T-helper 17 cell (primary cell): ENCODE measurements around the gene GPC5. TPM values are rescaled to one million over a fixed set of nuclear protein-coding genes. Genes with fewer than 3 reads are reported as not detected.

ENCODE experiments used
- ATAC-seq: fragments of 150-1000 bp; cut with Tn5 transposase; 2 replicates; pipeline ENCODE4 v1.10.0; 2021; ENCODE audit warnings: mild to moderate bottlenecking, moderate library complexity
- DNase-seq, 3 donors: peaks; one replicate each; pipeline versions ENCODE4 v3.0.0 to v3.0.0-alpha.2; 2020 to 2021
- H3K9me3 ChIP-seq: one replicate; pipeline ENCODE4 v1.7.0; 2013; ENCODE audit warnings: low read length, mild to moderate bottlenecking; ENCODE audit not compliant: control insufficient read depth, poor library complexity, severe bottlenecking
- H3K27ac Mint-ChIP-seq: one replicate; pipeline ENCODE4 v1.8.0; 2022; ENCODE audit warnings: mild to moderate bottlenecking, moderate library complexity, mixed read lengths
- H3K27me3 Mint-ChIP-seq: one replicate; pipeline ENCODE4 v1.8.0; 2022; ENCODE audit warnings: mixed read lengths
- H3K36me3 Mint-ChIP-seq: one replicate; pipeline ENCODE4 v1.8.0; 2022; ENCODE audit warnings: low read depth, mixed read lengths
- H3K4me1 Mint-ChIP-seq: one replicate; pipeline ENCODE4 v1.8.0; 2022; ENCODE audit warnings: mild to moderate bottlenecking, mixed read lengths
- H3K4me3 Mint-ChIP-seq: one replicate; pipeline ENCODE4 v1.8.0; 2022; ENCODE audit warnings: mild to moderate bottlenecking, moderate library complexity, mixed read lengths
- total RNA-seq, 4 donors: library from RNA in 2 of 4; stranded (reverse) in 2 of 4; gene quantifications; one replicate each; pipeline ENCODE4 v1.2.3 and lab custom pipeline; 2022 to 2026

GPC5 gene
- total RNA-seq, 2 donors from 2014 or later: 1.1 TPM; not detected in 1

- Mint-ChIP-seq H3K36me3 (peaks cover 4% of the 10 kb centered on the region), H3K27me3 (no peaks in the 10 kb centered on the region), H3K4me1 (peaks cover 21% of the 10 kb centered on the region), H3K4me3 (no peak overlapping the region), H3K27ac (no peak overlapping the region)
- no peaks in the 10 kb centered on the region for H3K9me3 ChIP-seq
- ATAC-seq (no peak), DNase-seq (no peak)
These were observed 40.0 kb upstream of the GPC5 start for GRCh38 chr13:91358387-91358782.

GRCh38 chr13:91359111-91359510 lies 39.3 kb upstream of the GPC5 start:
- H3K27me3 Mint-ChIP-seq: no peaks in the 10 kb centered on the region
- peak overlapping the region; percentile 32 for H3K27ac Mint-ChIP-seq
- peaks cover 21% of the 10 kb centered on the region for H3K4me1 Mint-ChIP-seq
- H3K36me3 Mint-ChIP-seq: peaks cover 4% of the 10 kb centered on the region
- no peak for DNase-seq
- no peaks in the 10 kb centered on the region for H3K9me3 ChIP-seq
- no peak overlapping the region for H3K4me3 Mint-ChIP-seq
- ATAC-seq: no peak

DNA sequence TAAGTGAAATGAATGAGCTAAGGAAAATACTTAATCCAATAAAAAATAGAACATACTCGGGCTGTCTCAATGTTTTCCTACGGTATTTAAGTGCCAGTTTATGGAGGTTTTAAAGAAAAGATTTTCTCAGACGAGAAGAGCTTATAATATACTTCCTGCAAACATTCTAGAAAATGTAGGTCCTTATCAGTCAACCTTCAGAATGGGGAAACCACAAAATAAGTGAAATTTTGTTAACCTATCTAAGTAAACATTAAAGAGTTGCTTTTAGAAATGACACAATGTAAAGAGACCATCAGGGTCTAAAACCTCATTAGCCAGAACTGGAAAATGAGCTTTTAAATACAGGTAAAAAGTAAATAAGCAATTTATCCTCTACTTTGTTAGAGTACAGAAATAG lies 38.8 kb upstream of the GPC5 start:
- Mint-ChIP-seq H3K27ac (peak overlapping the region; percentile 32), H3K27me3 (no peaks in the 10 kb centered on the region), H3K4me1 (peaks cover 21% of the 10 kb centered on the region), H3K36me3 (peaks cover 4% of the 10 kb centered on the region), H3K4me3 (no peak overlapping the region)
- DNase-seq (no peak), ATAC-seq (no peak)
- no peaks in the 10 kb centered on the region for H3K9me3 ChIP-seq

GRCh38 chr13:91360246-91360751 lies 38.1 kb upstream of the GPC5 start:
- H3K9me3 ChIP-seq: no peaks in the 10 kb centered on the region
- Mint-ChIP-seq H3K27ac (no peak overlapping the region), H3K27me3 (no peaks in the 10 kb centered on the region), H3K36me3 (peaks cover 4% of the 10 kb centered on the region), H3K4me1 (peaks cover 19% of the 10 kb centered on the region), H3K4me3 (no peak overlapping the region)
- DNase-seq (no peak), ATAC-seq (no peak)

- peaks cover 4% of the 10 kb centered on the region for H3K36me3 Mint-ChIP-seq
- no peak overlapping the region for H3K27ac Mint-ChIP-seq
- no peaks in the 10 kb centered on the region for H3K9me3 ChIP-seq
- H3K4me3 Mint-ChIP-seq: no peak overlapping the region
- no peaks in the 10 kb centered on the region for H3K27me3 Mint-ChIP-seq
- H3K4me1 Mint-ChIP-seq: peaks cover 17% of the 10 kb centered on the region
- ATAC-seq (no peak), DNase-seq (no peak)
These were observed 36.6 kb upstream of the GPC5 start for GRCh38 chr13:91361755-91362271.

DNA sequence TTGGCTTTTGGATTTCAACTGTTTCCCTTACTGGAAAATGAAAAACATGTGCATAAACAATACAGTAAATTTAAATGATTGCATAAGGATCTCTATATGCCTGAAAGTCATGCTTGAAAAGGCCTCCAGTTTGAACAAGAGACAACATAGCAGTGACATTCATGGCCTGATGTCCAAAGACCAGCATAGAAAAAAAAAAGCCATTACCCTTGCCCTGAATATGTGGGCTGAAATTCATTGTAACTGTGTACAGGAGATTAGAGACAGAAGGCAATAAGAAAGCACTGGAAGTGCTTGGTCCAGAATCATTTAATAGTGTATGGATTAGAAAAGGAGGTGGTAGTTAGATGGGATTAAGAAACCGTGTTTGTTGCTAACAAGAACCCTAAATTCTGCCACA lies 35.5 kb upstream of the GPC5 start:
- DNase-seq: no peak
- Mint-ChIP-seq H3K27me3 (no peaks in the 10 kb centered on the region), H3K4me1 (peaks cover 11% of the 10 kb centered on the region), H3K36me3 (no peaks in the 10 kb centered on the region), H3K4me3 (no peak overlapping the region), H3K27ac (no peak overlapping the region)
- ATAC-seq: no peak
- H3K9me3 ChIP-seq: no peaks in the 10 kb centered on the region

DNA sequence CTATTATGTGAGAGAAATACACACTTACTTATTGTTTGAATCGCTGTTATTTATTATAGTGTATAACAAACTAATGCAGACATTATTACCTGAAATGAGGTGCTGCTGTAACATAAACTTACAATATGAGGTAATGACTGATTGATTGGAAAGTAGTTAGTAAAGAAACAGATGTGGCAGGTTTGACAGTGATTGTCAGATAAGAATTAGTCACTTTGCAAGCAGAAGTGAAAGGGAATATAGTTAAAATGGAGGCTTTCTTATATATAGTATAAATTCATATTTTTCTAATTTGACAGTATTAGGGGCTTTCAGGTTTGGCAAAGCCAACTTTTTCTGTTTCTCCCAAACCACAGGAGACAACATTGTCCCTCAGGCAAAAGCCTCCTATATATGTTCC lies 30.3 kb upstream of the GPC5 start:
- H3K27ac Mint-ChIP-seq: no peak overlapping the region
- DNase-seq: no peak
- no peaks in the 10 kb centered on the region for H3K36me3 Mint-ChIP-seq
- no peaks in the 10 kb centered on the region for H3K9me3 ChIP-seq
- peaks cover 14% of the 10 kb centered on the region for H3K27me3 Mint-ChIP-seq
- H3K4me3 Mint-ChIP-seq: no peak overlapping the region
- ATAC-seq: no peak
- peaks cover 2% of the 10 kb centered on the region for H3K4me1 Mint-ChIP-seq

DNA sequence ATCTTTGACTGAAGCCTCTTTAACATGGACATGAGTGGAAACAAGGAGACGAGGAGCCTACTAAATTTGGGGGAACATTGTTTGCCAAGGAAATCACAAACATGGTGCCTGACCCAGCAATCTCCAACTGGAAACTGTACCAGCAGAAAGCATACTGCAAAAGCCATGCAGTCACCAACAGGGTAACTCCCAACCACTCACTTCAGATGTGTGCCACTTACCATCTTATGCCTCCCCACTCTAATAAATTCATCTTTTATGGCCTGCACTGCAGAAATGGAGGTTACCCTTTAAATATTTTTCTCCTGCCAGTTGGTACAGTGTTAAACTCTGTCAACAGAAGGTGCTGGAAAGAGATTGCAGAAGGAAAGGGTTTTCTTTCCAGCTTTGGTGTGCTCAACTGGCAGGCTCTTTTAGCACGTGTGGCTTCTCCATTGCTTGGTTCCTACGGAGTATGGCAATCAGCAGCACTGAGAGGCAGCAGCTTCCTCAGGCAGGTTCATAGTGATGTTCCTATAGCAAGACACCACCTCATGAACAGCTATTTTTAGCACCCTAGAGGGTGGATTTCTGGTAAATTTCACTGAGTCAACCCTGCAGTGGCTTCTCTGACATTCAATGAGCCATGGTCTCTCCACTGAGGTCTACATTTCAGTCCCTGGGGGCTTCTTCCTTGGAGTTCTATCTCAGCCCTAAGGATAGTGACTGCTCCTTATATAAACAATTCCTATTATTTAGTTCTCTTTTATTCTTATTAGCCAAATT lies 29.6 kb upstream of the GPC5 start:
- no peak for ATAC-seq

DNA sequence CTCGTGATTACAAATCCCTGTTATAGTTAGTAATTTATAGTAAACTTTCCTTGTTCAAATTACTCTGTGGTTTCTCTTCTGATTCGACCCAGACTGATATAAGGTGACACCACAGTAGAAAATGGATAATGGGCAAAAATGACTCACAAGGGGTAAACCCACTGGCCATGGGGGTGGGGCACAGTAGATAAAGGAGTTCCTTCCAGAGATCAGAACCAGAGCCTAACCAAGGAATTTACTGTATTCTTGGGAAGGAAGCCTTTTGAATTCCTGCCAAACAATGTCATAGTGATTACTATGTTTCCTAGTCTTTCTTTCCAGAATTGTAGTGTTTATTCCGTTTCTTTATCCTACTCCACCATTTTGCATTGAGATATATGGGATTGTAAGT lies 29.0 kb upstream of the GPC5 start:
- H3K27ac Mint-ChIP-seq: no peak overlapping the region
- no peak for ATAC-seq

More for the DNA sequence above, 29.6 kb upstream of the GPC5 start:
- Mint-ChIP-seq H3K4me1 (peaks cover 2% of the 10 kb centered on the region), H3K27me3 (peaks cover 14% of the 10 kb centered on the region), H3K36me3 (no peaks in the 10 kb centered on the region), H3K4me3 (no peak overlapping the region), H3K27ac (no peak overlapping the region)
- no peaks in the 10 kb centered on the region for H3K9me3 ChIP-seq
- DNase-seq: no peak

GRCh38 chr13:91370501-91370900 lies 27.9 kb upstream of the GPC5 start:
- no peak for DNase-seq
- ATAC-seq: no peak
- Mint-ChIP-seq H3K36me3 (no peaks in the 10 kb centered on the region), H3K4me1 (peaks cover 7% of the 10 kb centered on the region), H3K27ac (no peak overlapping the region), H3K4me3 (no peak overlapping the region), H3K27me3 (peaks cover 14% of the 10 kb centered on the region)
- no peaks in the 10 kb centered on the region for H3K9me3 ChIP-seq

More for the DNA sequence above, 29.0 kb upstream of the GPC5 start:
- Mint-ChIP-seq H3K36me3 (no peaks in the 10 kb centered on the region), H3K27me3 (peaks cover 14% of the 10 kb centered on the region), H3K4me3 (no peak overlapping the region), H3K4me1 (peaks cover 2% of the 10 kb centered on the region)
- DNase-seq: no peak
- no peaks in the 10 kb centered on the region for H3K9me3 ChIP-seq

GRCh38 chr13:91372911-91373310 lies 25.5 kb upstream of the GPC5 start:
- H3K36me3 Mint-ChIP-seq: no peaks in the 10 kb centered on the region
- no peaks in the 10 kb centered on the region for H3K9me3 ChIP-seq
- H3K4me3 Mint-ChIP-seq: no peak overlapping the region
- peaks cover 14% of the 10 kb centered on the region for H3K27me3 Mint-ChIP-seq
- peaks cover 8% of the 10 kb centered on the region for H3K4me1 Mint-ChIP-seq
- DNase-seq (no peak), ATAC-seq (no peak)
- H3K27ac Mint-ChIP-seq: no peak overlapping the region

- ATAC-seq (peak; percentile 75), DNase-seq (no peak)
- Mint-ChIP-seq H3K36me3 (no peaks in the 10 kb centered on the region), H3K4me3 (no peak overlapping the region), H3K27me3 (peaks cover 5% of the 10 kb centered on the region), H3K4me1 (peaks cover 6% of the 10 kb centered on the region), H3K27ac (no peak overlapping the region)
- no peaks in the 10 kb centered on the region for H3K9me3 ChIP-seq
These were observed 23.2 kb upstream of the GPC5 start for GRCh38 chr13:91375116-91375729.

GRCh38 chr13:91381371-91381770 lies 17.1 kb upstream of the GPC5 start:
- peaks cover 4% of the 10 kb centered on the region for H3K36me3 Mint-ChIP-seq
- H3K4me3 Mint-ChIP-seq: no peak overlapping the region
- peaks cover 4% of the 10 kb centered on the region for H3K4me1 Mint-ChIP-seq
- ATAC-seq (no peak), DNase-seq (no peak)
- no peaks in the 10 kb centered on the region for H3K9me3 ChIP-seq
- H3K27ac Mint-ChIP-seq: no peak overlapping the region
- peaks cover 18% of the 10 kb centered on the region for H3K27me3 Mint-ChIP-seq
